Activated CD4-positive, alpha-beta T cell treated with anti-CD3 and anti-CD28 coated beads, Interleukin-2, amount 50 U/mL, for 16 hours (primary cell): ENCODE results near the gene ST6GALNAC3.
"Not testable (repeated sequence)": the region's sequence is repeated elsewhere in the genome, so short reads cannot be mapped to it uniquely, and the experiment has no call there.

ENCODE experiments used
- DNase-seq: peaks from one replicate; pipeline ENCODE4 v3.0.0-alpha.2; 2020

Gene ST6GALNAC3

GRCh38 chr1:76595024-76595423 is 520.5 kb downstream of the ST6GALNAC3 start:
- DNase-seq = no peak

- no peak for DNase-seq
Measured at GRCh38 chr1:76601465-76601864, 526.9 kb downstream of the ST6GALNAC3 start.

- DNase-seq = no peak
Measured at GRCh38 chr1:76607717-76608116, 533.2 kb downstream of the ST6GALNAC3 start.

- no peak for DNase-seq
Measured at GRCh38 chr1:76611770-76612445, 537.4 kb downstream of the ST6GALNAC3 start.

- DNase-seq = no peak
Measured at GRCh38 chr1:76613886-76614285, 539.3 kb downstream of the ST6GALNAC3 start.

- DNase-seq = no peak
Measured at GRCh38 chr1:76615253-76616035, 540.9 kb downstream of the ST6GALNAC3 start.

- no peak for DNase-seq
Measured at GRCh38 chr1:76620371-76620770, 545.8 kb downstream of the ST6GALNAC3 start.

- DNase-seq = no peak
Measured at GRCh38 chr1:76622774-76623528, 548.4 kb downstream of the ST6GALNAC3 start.

GRCh38 chr1:76625886-76626678 is 551.5 kb downstream of the ST6GALNAC3 start:
- no peak for DNase-seq

GRCh38 chr1:76627498-76627897 is 553.0 kb downstream of the ST6GALNAC3 start:
- DNase-seq = no peak

GRCh38 chr1:76627901-76628300 is 553.4 kb downstream of the ST6GALNAC3 start:
- DNase-seq = no peak

- DNase-seq = no peak
Measured at GRCh38 chr1:76632136-76632535, 557.6 kb downstream of the ST6GALNAC3 start.

GRCh38 chr1:76635784-76636183 is 561.2 kb downstream of the ST6GALNAC3 start:
- DNase-seq = no peak

- no peak for DNase-seq
Measured at GRCh38 chr1:76639181-76639580, 564.6 kb downstream of the ST6GALNAC3 start.

GRCh38 chr1:76640092-76640491 is 565.5 kb downstream of the ST6GALNAC3 start:
- no peak for DNase-seq

GRCh38 chr1:76640723-76641122 is 566.2 kb downstream of the ST6GALNAC3 start:
- no peak for DNase-seq

- DNase-seq = no peak
Measured at GRCh38 chr1:76644139-76644538, 569.6 kb downstream of the ST6GALNAC3 start.

GRCh38 chr1:76652860-76653259 is 578.3 kb downstream of the ST6GALNAC3 start:
- DNase-seq = not testable (repeated sequence)

GRCh38 chr1:76657623-76658022 is 583.1 kb downstream of the ST6GALNAC3 start:
- DNase-seq = no peak

- no peak for DNase-seq
Measured at GRCh38 chr1:76659171-76659940, 584.8 kb downstream of the ST6GALNAC3 start.

GRCh38 chr1:76661531-76661930 is 587.0 kb downstream of the ST6GALNAC3 start:
- DNase-seq = no peak

- no peak for DNase-seq
Measured at GRCh38 chr1:76666499-76666898, 592.0 kb downstream of the ST6GALNAC3 start.
